HepG2 (cell line): ENCODE results near the gene LRRC74A.

Experiments
- CTCF ChIP-seq: sonication (generic); formaldehyde crosslinking; IDR thresholded peaks from 2 replicates; pipeline ENCODE4 v1.5.0; 2020; ENCODE audit warnings: mild to moderate bottlenecking, missing genetic modification reagents, moderate library complexity
- EP300 ChIP-seq, 3 experiments: sonication (generic) in 1 of 3; formaldehyde crosslinking in 1 of 3; IDR thresholded peaks; 2 replicates each; pipeline versions ENCODE4 v1.5.1 to v1.6.1; 2011 to 2020; ENCODE audit warnings: low read depth in 2 of 3, low read length in 2 of 3, borderline replicate concordance in 1 of 3, improper control_type of control experiment in 1 of 3, mild to moderate bottlenecking in 1 of 3, missing genetic modification reagents in 1 of 3, moderate library complexity in 1 of 3
- GABPA ChIP-seq, 2 experiments: IDR thresholded peaks; 2 replicates each; pipeline ENCODE4 v1.6.1; 2011 to 2016; ENCODE audit warnings: low read depth in 2 of 2, low read length in 1 of 2, missing biosample characterization in 1 of 2, missing genetic modification characterization in 1 of 2
- HDAC1 ChIP-seq: sonication (generic); formaldehyde crosslinking; IDR thresholded peaks from 2 replicates; pipeline ENCODE4 v1.5.1; 2020; ENCODE audit warnings: mild to moderate bottlenecking, missing genetic modification reagents
- MEIS2 ChIP-seq: sonication (generic); formaldehyde crosslinking; IDR thresholded peaks from 2 replicates; pipeline ENCODE4 v1.9.0; 2021; ENCODE audit warnings: mild to moderate bottlenecking, missing genetic modification reagents
- MYC ChIP-seq: sonication (generic); formaldehyde crosslinking; IDR thresholded peaks from 2 replicates; pipeline ENCODE4 v1.9.0; 2021; ENCODE audit warnings: missing genetic modification reagents, borderline replicate concordance
- RBFOX2 ChIP-seq: fragments of 200-400 bp; formaldehyde crosslinking; IDR thresholded peaks from 2 replicates; pipeline ENCODE4 v1.6.1; 2017; ENCODE audit warnings: low read depth, mild to moderate bottlenecking, low read length
- SMC3 ChIP-seq: IDR thresholded peaks from 2 replicates; pipeline ENCODE4 v1.6.1; 2011; ENCODE audit warnings: low read length, improper control_type of control experiment
- ZNF558 ChIP-seq: sonication (generic); formaldehyde crosslinking; IDR thresholded peaks from 2 replicates; pipeline ENCODE4 v1.9.0; 2022; ENCODE audit warnings: mild to moderate bottlenecking, missing genetic modification reagents, borderline replicate concordance
- ZNF776 ChIP-seq: sonication (generic); formaldehyde crosslinking; IDR thresholded peaks from 2 replicates; pipeline ENCODE4 v1.4.0; 2020; ENCODE audit warnings: mild to moderate bottlenecking, missing genetic modification reagents
- TF ChIP-seq, protein P1 (sequence below): sonication (generic); formaldehyde crosslinking; IDR thresholded peaks from 2 replicates; pipeline ENCODE4 v1.4.0; 2020; ENCODE audit warnings: missing genetic modification reagents

DNA sequence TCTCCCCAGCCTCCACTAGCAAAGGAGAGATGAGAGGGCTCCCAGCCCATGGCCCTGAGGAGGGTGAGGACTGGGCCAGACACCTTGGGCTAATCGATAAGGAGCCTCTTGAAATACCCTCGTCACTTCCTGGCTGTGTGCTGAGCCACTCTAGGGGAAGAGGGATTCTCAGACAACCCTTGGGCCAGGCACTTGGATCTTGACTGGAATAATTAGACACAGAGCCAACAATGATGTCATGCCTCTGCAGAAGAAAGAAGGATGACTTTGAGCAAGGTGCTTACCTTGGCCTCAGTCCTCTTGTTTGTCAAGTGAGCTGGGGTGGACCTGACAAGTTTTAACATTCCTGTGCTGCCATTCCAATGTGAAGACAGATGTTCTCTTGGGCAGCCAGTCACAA is 83.1 kb downstream of the LRRC74A start:
- TF ChIP-seq RBFOX2 (no peak), ZNF776 (no peak), SMC3 (no peak), GABPA (IDR thresholded peaks at IDR 0.05; ENCODE audit: low read depth, low read length) (no peak), GABPA (CRISPR knock-in tag; IDR thresholded peaks at IDR 0.05; ENCODE audit: low read depth) (no peak), HDAC1 (CRISPR knock-in tag) (no peak), MEIS2 (CRISPR knock-in tag) (no peak), ZNF558 (CRISPR knock-in tag) (no peak), EP300 (IDR thresholded peaks at IDR 0.05; ENCODE audit: low read depth in 2 of 2, low read length in 2 of 2) (no peak), EP300 (CRISPR knock-in tag; IDR thresholded peaks at IDR 0.05; ENCODE audit: borderline replicate concordance) (no peak), CTCF (no peak), MYC (no peak)
- TF ChIP-seq, protein P1, sequence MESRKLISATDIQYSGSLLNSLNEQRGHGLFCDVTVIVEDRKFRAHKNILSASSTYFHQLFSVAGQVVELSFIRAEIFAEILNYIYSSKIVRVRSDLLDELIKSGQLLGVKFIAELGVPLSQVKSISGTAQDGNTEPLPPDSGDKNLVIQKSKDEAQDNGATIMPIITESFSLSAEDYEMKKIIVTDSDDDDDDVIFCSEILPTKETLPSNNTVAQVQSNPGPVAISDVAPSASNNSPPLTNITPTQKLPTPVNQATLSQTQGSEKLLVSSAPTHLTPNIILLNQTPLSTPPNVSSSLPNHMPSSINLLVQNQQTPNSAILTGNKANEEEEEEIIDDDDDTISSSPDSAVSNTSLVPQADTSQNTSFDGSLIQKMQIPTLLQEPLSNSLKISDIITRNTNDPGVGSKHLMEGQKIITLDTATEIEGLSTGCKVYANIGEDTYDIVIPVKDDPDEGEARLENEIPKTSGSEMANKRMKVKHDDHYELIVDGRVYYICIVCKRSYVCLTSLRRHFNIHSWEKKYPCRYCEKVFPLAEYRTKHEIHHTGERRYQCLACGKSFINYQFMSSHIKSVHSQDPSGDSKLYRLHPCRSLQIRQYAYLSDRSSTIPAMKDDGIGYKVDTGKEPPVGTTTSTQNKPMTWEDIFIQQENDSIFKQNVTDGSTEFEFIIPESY (CRISPR knock-in tag), result no peak
